ENCODE results near the gene BNIP1. TPM values are rescaled to one million over a fixed set of nuclear protein-coding genes. Genes with fewer than 3 reads are reported as not detected.

Gene BNIP1
- total RNA-seq, 1 donor from 2014 or later: 17.4 TPM

DNA sequence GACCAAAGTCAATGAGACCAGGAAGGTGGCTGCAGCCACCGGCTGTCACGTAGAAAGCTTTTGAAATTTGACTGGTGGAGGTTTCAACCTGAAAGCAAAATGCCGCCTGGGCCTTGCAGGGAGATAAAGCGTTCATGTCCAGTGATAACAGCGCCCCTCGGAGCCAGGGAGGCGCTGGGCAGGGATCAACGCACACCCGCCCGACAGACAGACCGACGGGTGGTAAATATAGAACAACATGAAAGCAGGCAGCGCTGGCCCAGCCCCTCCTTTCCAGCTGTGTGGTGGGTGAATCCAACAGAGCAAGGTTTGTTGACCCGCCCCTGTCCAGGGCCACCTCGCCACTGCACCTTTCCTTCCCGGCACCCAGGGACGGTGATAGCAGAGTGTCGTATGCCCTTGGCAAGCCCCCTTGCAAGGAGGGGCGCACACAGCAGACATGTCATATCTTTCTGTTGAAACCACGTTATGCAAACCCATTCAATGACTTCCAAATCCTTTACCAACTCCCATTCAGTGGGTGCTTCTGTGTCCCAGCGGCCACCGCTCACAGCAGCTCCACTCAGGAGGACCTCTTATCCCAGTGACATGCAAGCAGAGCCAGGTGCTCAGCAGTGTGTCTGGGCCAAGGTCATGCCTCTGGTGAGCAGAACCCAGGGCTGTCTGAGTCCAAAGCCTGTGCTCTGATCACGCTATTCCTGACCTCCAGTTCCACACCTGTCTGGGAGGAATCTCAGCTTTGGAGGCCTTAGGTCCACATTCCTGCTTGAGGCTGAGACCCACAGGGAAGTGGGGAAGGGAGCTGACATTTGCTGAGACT lies 52.0 kb downstream of the BNIP1 start:
- TF ChIP-seq, protein P1, sequence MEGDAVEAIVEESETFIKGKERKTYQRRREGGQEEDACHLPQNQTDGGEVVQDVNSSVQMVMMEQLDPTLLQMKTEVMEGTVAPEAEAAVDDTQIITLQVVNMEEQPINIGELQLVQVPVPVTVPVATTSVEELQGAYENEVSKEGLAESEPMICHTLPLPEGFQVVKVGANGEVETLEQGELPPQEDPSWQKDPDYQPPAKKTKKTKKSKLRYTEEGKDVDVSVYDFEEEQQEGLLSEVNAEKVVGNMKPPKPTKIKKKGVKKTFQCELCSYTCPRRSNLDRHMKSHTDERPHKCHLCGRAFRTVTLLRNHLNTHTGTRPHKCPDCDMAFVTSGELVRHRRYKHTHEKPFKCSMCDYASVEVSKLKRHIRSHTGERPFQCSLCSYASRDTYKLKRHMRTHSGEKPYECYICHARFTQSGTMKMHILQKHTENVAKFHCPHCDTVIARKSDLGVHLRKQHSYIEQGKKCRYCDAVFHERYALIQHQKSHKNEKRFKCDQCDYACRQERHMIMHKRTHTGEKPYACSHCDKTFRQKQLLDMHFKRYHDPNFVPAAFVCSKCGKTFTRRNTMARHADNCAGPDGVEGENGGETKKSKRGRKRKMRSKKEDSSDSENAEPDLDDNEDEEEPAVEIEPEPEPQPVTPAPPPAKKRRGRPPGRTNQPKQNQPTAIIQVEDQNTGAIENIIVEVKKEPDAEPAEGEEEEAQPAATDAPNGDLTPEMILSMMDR (IDR thresholded peaks at IDR 0.05; ENCODE audit: insufficient read depth, low read length, severe bottlenecking): no peak
- FAIRE-seq: no peak

DNA sequence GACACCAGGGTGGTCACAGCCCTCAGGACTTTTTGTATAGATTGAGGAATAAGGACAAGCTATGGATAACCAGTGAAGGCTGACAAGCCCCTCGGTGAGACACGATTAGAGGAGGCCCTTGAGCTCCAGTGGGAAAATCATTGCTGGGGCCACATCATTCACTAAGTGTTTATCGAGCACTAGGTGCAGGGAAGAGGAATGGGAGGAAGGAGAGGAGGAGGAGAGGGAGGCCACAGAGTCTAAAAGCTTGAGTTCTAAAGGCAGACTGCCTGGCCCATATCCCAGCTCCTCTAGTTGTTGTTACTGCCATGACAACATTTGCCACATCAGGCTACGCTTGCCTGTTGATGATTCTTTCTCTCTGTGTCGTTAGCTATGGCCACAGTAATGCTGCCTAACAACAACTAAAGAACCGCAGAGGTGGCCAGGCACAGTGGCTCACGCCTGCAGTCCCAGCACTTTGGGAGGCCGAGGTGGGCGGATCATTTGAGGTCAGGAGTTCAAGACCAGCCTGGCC lies 53.1 kb downstream of the BNIP1 start:
- Histone ChIP-seq H3K4me3 (ENCODE audit: low read depth, low read length) (no peak overlapping the region), H3K27me3 (ENCODE audit: control insufficient read depth, insufficient read depth, low read length) (no peaks in the 10 kb centered on the region), H3K36me3 (ENCODE audit: control insufficient read depth, insufficient read depth, low read length) (no peaks in the 10 kb centered on the region)
- no peak for DNase-seq (ENCODE audit: low read depth)
- peak; percentile 52 for FAIRE-seq
- TF ChIP-seq, protein P1 (IDR thresholded peaks at IDR 0.05; ENCODE audit: insufficient read depth, low read length, severe bottlenecking): no peak

More for the DNA sequence above, 52.0 kb downstream of the BNIP1 start:
- Histone ChIP-seq H3K4me3 (ENCODE audit: low read depth, low read length) (no peak overlapping the region), H3K36me3 (ENCODE audit: control insufficient read depth, insufficient read depth, low read length) (no peaks in the 10 kb centered on the region), H3K27me3 (ENCODE audit: control insufficient read depth, insufficient read depth, low read length) (no peaks in the 10 kb centered on the region)
- DNase-seq (ENCODE audit: low read depth): no peak

DNA sequence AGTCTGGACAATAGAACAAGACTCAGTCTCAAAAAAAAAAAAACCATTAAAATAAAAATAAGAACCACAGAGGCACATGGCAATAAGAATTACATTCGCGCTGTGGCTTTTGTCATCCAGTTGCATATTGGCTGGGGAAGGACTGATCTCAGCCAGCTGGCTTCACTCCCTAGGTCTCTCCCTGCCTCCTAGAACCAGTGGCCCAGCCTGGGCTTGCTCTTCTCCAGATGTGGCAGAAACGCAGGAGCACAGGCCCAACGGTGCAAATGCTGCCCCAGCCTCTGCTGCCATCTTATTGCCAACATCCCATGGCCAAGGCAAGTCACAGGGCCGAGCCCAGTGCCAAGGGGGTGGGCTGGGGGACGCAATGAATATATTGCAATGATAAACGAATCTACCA lies 53.7 kb downstream of the BNIP1 start:
- DNase-seq (ENCODE audit: low read depth): no peak
- Histone ChIP-seq H3K36me3 (ENCODE audit: control insufficient read depth, insufficient read depth, low read length) (no peaks in the 10 kb centered on the region), H3K4me3 (ENCODE audit: low read depth, low read length) (no peak overlapping the region), H3K27me3 (ENCODE audit: control insufficient read depth, insufficient read depth, low read length) (peaks cover 3% of the 10 kb centered on the region)
- no peak for FAIRE-seq
- TF ChIP-seq, protein P1 (IDR thresholded peaks at IDR 0.05; ENCODE audit: insufficient read depth, low read length, severe bottlenecking): no peak

DNA sequence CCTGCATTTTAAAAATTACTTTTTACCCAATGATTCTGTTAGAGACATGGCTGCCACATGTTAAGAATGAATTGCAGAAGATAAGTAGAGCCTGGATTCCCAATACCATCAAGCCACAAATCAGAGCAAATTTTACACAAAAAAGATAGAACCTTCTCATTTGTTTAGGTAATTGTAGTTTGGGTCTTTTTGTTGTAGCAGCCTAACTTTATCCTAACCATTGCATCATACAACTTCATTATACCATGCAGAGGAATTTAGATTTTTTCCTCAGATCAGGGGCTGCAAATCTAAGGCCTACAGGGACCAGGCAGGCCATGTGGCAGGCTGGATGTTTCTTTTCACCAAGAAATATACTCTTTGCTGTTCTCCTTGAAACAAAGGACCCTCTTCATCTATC lies 56.0 kb downstream of the BNIP1 start:
- Histone ChIP-seq H3K4me3 (ENCODE audit: low read depth, low read length) (no peak overlapping the region), H3K36me3 (ENCODE audit: control insufficient read depth, insufficient read depth, low read length) (no peaks in the 10 kb centered on the region), H3K27me3 (ENCODE audit: control insufficient read depth, insufficient read depth, low read length) (peaks cover 4% of the 10 kb centered on the region)
- DNase-seq (ENCODE audit: low read depth): no peak
- TF ChIP-seq, protein P1 (IDR thresholded peaks at IDR 0.05; ENCODE audit: insufficient read depth, low read length, severe bottlenecking): no peak
- FAIRE-seq: no peak

DNA sequence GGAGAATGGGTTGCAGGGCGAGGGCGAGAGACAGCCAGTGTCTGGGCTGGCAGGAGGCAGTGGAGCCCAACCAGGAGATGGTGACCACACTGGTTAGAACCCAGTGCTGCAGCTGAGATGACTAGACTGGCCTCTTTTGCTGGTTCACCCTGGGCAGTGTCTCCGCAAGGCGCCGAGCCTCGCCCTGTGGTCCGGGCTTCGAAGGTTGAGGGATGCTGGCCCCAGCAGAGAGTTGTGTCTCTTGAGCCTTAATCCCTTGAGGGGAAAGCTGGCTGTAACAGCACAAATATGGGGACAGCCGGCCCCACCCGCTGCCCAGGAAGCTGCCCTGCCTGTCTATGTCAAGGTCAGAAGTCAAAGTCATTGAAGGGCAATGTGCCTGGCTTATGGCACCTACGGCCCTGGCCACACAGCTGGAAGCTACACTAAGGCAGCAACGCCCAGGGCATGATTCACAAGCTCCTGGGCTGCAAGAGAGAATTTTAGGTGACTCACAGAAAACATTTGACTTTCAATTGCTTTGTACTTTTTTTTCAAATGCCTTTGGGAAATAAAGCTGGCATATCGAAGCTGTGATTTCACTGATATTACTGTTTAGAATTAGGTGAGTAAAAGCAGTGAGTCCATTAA lies 57.4 kb downstream of the BNIP1 start:
- FAIRE-seq: no peak
- TF ChIP-seq, protein P1 (IDR thresholded peaks at IDR 0.05; ENCODE audit: insufficient read depth, low read length, severe bottlenecking): no peak
- peaks cover 4% of the 10 kb centered on the region for H3K27me3 ChIP-seq (ENCODE audit: control insufficient read depth, insufficient read depth, low read length)
- DNase-seq (ENCODE audit: low read depth): peak; percentile 87
- no peak overlapping the region for H3K4me3 ChIP-seq (ENCODE audit: low read depth, low read length)
- H3K36me3 ChIP-seq (ENCODE audit: control insufficient read depth, insufficient read depth, low read length): no peaks in the 10 kb centered on the region
